Smooth muscle cell (in vitro differentiated cells): Measurements from ENCODE around the gene TRANK1. TPM values are rescaled to one million over a fixed set of nuclear protein-coding genes. Genes with fewer than 3 reads are reported as not detected.

Experiments
- DNase-seq: peaks from one replicate; lab custom pipeline; 2025; ENCODE audit not compliant: unreplicated experiment; lab: John Stamatoyannopoulos, UW
- H2AFZ ChIP-seq: fragments of 200-600 bp; sonication (generic); 2 replicates; pipeline ENCODE4 v1.6.0; 2016; ENCODE audit warnings: antibody characterized with exemption, low read depth, mild to moderate bottlenecking
- H3F3A ChIP-seq: fragments of 200-600 bp; sonication (generic); 2 replicates; pipeline ENCODE4 v1.6.0; 2017; ENCODE audit warnings: antibody characterized with exemption, low read depth
- H3K27ac ChIP-seq: fragments of 200-600 bp; sonication (generic); 2 replicates; pipeline ENCODE4 v1.5.1; 2016; ENCODE audit warnings: low read depth, mild to moderate bottlenecking
- H3K27me3 ChIP-seq: fragments of 200-600 bp; sonication (generic); 2 replicates; pipeline ENCODE4 v1.6.1; 2016; ENCODE audit warnings: low read depth, mild to moderate bottlenecking
- H3K36me3 ChIP-seq: fragments of 200-600 bp; sonication (generic); 2 replicates; pipeline ENCODE4 v1.5.1; 2016; ENCODE audit warnings: low read depth
- H3K4me1 ChIP-seq: fragments of 200-600 bp; sonication (generic); 2 replicates; pipeline ENCODE4 v1.5.1; 2016; ENCODE audit warnings: low read depth
- H3K4me2 ChIP-seq: fragments of 200-600 bp; sonication (generic); 2 replicates; pipeline ENCODE4 v1.6.0; 2016; ENCODE audit warnings: mild to moderate bottlenecking
- H3K4me3 ChIP-seq: fragments of 200-600 bp; sonication (generic); 2 replicates; pipeline ENCODE4 v1.5.1; 2016; ENCODE audit warnings: mild to moderate bottlenecking
- H3K79me2 ChIP-seq: fragments of 200-600 bp; sonication (generic); 2 replicates; pipeline ENCODE4 v1.6.0; 2016; ENCODE audit warnings: low read depth, mild to moderate bottlenecking
- H3K9ac ChIP-seq: fragments of 200-600 bp; sonication (generic); 2 replicates; pipeline ENCODE4 v1.6.0; 2016; ENCODE audit warnings: low read depth
- H3K9me3 ChIP-seq: fragments of 200-600 bp; sonication (generic); replicated peaks from 2 replicates; pipeline ENCODE4 v1.5.1; 2016; ENCODE audit warnings: low read depth
- H4K20me1 ChIP-seq: fragments of 200-600 bp; sonication (generic); 2 replicates; pipeline ENCODE4 v1.6.0; 2016; ENCODE audit warnings: low read depth
- CTCF ChIP-seq: fragments of 200-600 bp; sonication (generic); IDR thresholded peaks from 2 replicates; pipeline ENCODE4 v1.5.1; 2017; ENCODE audit warnings: borderline replicate concordance, mild to moderate bottlenecking, antibody characterized with exemption; ENCODE audit not compliant: insufficient read depth, poor library complexity, severe bottlenecking
- WGBS: methylation state at CpG from one replicate; pipeline ENCODE4 v1.1.7; 2016; ENCODE audit warnings: low lambda C conversion rate; 5-methylcytosine and 5-hydroxymethylcytosine counted together
- polyA plus RNA-seq: library from polyadenylated mRNA; unstranded; fragments of >200 nt; fragmentation: Nextera tagmentation; extraction: Ambion mirVana; gene quantifications from 2 replicates; pipeline ENCODE4 v1.2.1, GENCODE V29; 2016
- total RNA-seq: library from RNA; depleted of rRNA; stranded (reverse); fragments of >200 nt; gene quantifications from 2 replicates; pipeline ENCODE4 v1.2.3, GENCODE V29; 2014

TRANK1 gene
- total and polyA plus RNA-seq, 2 experiments from 2014 or later, result 2.4 to 5.2 TPM

DNA sequence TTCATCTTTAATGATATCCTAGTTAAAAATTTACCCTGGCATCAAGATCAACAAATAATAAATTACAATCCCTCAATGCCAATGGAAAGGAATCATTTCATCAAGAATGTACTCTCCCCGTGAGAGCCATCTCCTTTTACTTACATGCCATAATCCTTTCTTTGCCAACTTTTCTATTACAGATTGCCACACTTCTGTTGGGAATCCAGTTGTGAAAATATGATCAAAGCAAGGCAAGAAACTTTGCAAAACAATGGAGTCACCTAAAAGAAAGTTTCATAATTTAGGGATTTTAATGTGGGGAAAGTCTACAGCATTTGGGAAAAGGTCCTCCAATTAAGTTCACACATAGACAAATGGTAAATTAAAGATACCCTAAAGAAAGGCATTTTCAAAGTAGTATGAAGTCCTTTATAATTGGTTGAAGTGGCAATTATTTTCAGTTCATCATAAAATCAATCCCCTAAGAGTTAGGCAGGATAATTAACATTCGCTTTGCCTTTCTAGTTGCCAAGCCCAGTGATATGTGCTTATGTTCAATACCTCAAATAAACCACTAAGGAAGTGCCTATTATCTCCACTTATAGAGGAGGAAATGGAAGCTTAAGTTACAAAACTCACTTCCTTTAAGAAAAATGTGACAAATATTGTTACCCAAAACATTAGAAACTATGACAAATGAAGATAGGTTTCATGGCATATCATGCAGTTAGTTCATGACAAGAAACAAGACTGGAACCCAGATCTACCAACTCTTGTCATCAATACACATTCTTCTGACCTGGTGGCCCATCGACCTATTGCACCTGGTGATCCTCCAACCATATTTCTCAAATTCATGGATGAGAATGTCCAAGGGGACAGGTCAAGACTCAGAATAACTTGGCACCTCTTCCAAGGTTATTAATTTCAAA lies 49.1 kb downstream of the TRANK1 start:
- DNase-seq, result no peak
- Histone ChIP-seq H3K36me3 (no peaks in the 10 kb centered on the region), H2AFZ (no peak overlapping the region), H3K9me3 (no peaks in the 10 kb centered on the region), H3K27ac (no peak overlapping the region), H3K4me2 (no peak overlapping the region), H3K9ac (no peak overlapping the region), H3F3A (peaks cover 5% of the 10 kb centered on the region), H3K27me3 (no peaks in the 10 kb centered on the region), H4K20me1 (no peaks in the 10 kb centered on the region), H3K79me2 (no peaks in the 10 kb centered on the region), H3K4me3 (no peak overlapping the region), H3K4me1 (no peaks in the 10 kb centered on the region)
- TF ChIP-seq CTCF, result no peak
- WGBS, result 96% methylated on average over 3 of the region's 3 CpGs

DNA sequence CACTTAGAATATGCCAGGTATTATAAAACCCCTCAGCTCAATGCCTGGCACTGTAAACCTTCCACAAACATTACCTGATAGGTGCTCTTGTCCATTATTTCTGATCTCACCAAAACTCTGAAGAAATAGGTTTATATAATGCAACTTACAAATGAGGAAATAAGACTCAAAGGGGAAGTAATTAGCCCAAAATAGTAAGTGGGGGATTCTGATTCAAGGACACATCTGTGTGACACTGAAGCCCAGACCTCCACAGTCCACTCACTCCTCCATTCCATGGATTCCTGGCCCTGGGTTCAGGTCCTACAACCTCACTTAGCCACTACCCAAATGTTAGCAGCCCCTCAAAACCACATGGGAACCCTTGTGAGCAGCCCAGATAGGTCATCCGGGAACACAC lies 49.9 kb downstream of the TRANK1 start:
- WGBS, result 100% methylated on average over 1 of the region's 1 CpG
- no peak overlapping the region for H2AFZ ChIP-seq
- no peaks in the 10 kb centered on the region for H3K9me3 ChIP-seq
- peaks cover 5% of the 10 kb centered on the region for H3F3A ChIP-seq
- no peak for DNase-seq
- no peaks in the 10 kb centered on the region for H3K27me3 ChIP-seq
- no peak for TF ChIP-seq CTCF
- H3K36me3 ChIP-seq, result no peaks in the 10 kb centered on the region
- no peaks in the 10 kb centered on the region for H4K20me1 ChIP-seq
- no peaks in the 10 kb centered on the region for H3K4me1 ChIP-seq
- no peak overlapping the region for H3K4me2 ChIP-seq
- H3K79me2 ChIP-seq, result no peaks in the 10 kb centered on the region
- H3K27ac ChIP-seq, result no peak overlapping the region
- no peak overlapping the region for H3K4me3 ChIP-seq
- no peak overlapping the region for H3K9ac ChIP-seq

DNA sequence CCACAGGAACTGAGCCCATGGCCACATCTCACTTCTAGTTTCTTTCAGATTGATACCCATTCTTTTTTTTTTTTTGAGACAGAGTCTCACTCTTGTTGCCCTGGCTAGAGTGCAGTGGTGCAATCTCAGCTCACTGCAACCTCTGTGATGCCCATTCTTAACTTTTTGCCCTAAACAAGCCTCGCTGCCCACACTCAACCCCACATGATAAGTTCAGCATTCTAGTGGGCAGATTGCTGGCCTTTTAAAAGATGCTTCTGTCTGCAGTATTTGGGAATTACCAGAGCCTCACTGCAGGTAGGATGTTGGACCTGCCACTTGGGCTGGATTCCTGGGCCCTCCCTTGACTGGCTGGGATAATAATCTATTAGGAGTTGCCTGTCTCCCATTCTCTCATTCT lies 51.0 kb downstream of the TRANK1 start:
- 92% methylated on average over 1 of the region's 1 CpG for WGBS
- Histone ChIP-seq H3K4me2 (no peak overlapping the region), H2AFZ (no peak overlapping the region), H3K79me2 (no peaks in the 10 kb centered on the region), H3F3A (peaks cover 5% of the 10 kb centered on the region), H3K36me3 (no peaks in the 10 kb centered on the region), H4K20me1 (no peaks in the 10 kb centered on the region), H3K4me3 (no peak overlapping the region), H3K9ac (peak overlapping the region; percentile 21), H3K4me1 (no peaks in the 10 kb centered on the region), H3K27me3 (no peaks in the 10 kb centered on the region), H3K9me3 (no peaks in the 10 kb centered on the region), H3K27ac (peak overlapping the region; percentile 81)
- no peak for TF ChIP-seq CTCF
- no peak for DNase-seq
